Measurements from ENCODE around the gene QPRT.
A peak's percentile ranks its signal among the peaks of the same experiment; 100 is the strongest.
"Not testable (repeated sequence)": the region's sequence is repeated elsewhere in the genome, so short reads cannot be mapped to it uniquely, and the experiment has no call there.

QPRT gene

DNA sequence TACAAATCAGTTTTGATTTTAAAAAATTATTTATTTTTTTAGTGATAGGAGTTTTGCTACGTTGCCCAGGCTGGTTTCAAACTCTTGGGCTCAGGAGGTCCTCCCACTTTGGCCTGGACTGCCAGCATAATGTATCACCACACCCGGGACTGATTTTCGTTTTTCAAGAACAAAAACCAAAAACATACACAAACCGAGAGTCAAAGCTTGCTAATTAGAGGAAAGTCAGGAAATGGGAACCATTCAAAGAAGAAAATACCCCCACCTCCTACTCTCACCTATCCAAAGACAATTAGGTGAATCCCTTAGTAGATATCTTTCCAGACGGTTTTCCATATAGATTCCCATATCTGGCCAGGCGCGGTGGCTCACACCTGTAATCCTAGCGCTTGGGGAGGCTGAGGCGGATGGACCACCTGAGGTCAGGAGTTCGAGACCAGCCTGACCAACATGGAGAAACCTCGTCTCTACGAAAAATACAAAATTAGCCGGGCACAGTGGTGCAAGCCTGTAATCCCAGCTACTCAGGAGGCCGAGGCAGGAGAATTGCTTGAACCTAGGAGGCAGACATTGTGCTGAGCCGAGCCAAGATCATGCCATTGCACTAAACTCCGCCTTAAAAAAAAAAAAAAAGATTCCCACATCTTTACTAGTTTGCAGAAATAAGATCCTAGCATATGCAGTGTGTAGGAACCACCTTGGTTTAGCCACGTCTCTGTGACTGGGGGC lies 16.8 kb upstream of the QPRT start:
- DNase-seq: no peak

GRCh38 chr16:29662729-29663015 lies 16.3 kb upstream of the QPRT start:
- no peak for DNase-seq

- DNase-seq: no peak
These were observed 15.8 kb upstream of the QPRT start, which contains the start of gene SPN for GRCh38 chr16:29663016-29663806. SPN (plus strand) TSS chr16:29663247; CDS start chr16:29663729, 482 bp downstream.

GRCh38 chr16:29663807-29664090 lies 15.2 kb upstream of the QPRT start:
- no peak for DNase-seq

DNA sequence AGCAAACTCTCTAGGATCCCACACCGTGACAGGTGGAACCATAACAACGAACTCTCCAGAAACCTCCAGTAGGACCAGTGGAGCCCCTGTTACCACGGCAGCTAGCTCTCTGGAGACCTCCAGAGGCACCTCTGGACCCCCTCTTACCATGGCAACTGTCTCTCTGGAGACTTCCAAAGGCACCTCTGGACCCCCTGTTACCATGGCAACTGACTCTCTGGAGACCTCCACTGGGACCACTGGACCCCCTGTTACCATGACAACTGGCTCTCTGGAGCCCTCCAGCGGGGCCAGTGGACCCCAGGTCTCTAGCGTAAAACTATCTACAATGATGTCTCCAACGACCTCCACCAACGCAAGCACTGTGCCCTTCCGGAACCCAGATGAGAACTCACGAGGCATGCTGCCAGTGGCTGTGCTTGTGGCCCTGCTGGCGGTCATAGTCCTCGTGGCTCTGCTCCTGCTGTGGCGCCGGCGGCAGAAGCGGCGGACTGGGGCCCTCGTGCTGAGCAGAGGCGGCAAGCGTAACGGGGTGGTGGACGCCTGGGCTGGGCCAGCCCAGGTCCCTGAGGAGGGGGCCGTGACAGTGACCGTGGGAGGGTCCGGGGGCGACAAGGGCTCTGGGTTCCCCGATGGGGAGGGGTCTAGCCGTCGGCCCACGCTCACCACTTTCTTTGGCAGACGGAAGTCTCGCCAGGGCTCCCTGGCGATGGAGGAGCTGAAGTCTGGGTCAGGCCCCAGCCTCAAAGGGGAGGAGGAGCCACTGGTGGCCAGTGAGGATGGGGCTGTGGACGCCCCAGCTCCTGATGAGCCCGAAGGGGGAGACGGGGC lies 14.7 kb upstream of the QPRT start:
- DNase-seq: peak in 1 of 58 donors; percentile 6

DNA sequence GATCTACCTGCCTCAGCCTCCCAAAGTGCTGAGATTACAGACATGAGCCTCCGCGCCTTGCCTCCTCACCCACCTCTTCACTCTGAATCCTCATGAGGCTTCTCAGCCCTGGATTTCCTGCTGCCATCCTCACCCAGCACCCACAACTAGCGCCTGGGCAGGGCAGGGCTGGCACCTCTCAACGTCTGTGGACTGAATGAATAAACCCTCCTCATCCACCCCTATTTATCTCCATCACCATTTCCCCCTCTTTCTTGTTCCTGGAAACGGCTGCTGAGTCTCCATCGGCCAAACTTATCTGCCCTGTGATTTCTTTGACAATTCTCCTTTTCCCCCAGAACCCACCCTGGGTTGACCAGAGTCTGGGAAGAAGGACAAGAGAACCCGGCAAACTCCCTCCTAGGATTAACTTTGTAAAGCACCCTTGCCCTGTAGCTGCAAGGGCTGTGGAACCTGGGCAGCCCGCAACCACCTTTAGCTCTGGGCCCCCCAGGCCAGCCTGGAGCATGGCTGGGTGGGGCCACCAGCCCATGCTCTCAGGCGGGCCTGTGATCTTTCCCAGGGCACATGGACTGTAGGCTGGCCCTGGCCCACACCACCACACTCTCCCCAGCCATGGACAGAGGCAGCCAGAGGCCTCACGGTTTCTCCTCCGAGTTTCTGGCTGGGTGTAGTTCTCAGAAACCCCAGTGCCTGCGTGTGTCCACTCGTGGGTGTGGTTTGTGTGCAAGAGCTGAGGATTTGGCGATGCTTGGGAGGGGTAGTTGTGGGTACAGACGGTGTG lies 13.5 kb upstream of the QPRT start:
- DNase-seq: no peak

DNA sequence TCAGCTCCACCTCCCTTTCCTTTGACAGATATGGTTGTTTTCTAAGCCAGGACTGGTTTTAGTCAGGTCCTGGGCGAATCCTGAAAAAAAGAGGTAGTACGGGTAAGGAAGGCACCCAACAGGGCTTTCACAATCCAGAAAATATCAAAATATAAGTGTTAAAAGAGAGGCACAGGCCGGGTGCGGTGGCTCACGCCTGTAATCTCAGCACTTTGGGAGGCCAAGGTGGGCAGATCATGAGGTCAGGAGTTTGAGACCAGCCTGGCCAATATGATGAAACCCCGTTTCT lies 11.7 kb upstream of the QPRT start:
- DNase-seq: not testable (repeated sequence)

GRCh38 chr16:29667755-29668154 lies 11.2 kb upstream of the QPRT start:
- DNase-seq: no peak

DNA sequence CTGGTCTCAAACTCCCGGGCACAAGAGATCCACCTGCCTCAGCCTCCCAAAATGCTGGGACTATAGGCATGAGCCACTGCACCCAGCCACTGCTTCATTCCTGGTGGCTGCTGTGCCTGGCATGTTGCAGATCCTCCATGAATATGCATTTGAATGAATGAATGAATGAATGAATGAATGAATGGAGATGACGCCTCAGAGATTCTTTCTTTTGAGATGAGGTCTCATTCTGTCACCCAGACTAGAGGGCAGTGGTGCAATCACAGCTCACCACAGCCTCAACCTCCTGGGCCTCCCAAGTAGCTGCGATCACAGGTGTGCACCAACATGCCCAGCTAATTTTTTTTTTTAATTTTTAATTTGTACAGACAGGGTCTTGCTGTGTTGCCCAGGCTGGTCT lies 10.7 kb upstream of the QPRT start:
- no peak for DNase-seq

DNA sequence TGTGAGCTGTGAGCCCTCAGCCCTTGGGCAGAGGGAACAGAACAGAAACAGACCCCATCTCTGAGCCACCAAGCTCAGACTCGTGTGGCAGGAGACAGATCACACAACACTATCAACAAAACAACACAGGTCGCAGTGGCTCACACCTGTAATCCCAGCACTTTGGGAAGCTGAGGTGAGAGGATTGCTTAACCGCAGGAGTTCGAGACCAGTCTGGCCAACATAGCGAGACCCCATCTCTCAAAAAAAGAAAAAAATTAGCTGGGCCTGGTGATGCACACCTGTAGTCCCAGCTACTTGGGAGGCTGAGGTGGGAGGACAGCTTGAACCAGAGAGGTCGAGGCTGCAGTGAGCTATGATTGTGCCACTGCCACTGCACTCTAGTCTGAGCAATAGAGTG lies 5.5 kb upstream of the QPRT start:
- DNase-seq: no peak

GRCh38 chr16:29674188-29674587 lies 4.8 kb upstream of the QPRT start:
- DNase-seq: peak in 57 of 58 donors; percentile 15 to 90 (median 67)

DNA sequence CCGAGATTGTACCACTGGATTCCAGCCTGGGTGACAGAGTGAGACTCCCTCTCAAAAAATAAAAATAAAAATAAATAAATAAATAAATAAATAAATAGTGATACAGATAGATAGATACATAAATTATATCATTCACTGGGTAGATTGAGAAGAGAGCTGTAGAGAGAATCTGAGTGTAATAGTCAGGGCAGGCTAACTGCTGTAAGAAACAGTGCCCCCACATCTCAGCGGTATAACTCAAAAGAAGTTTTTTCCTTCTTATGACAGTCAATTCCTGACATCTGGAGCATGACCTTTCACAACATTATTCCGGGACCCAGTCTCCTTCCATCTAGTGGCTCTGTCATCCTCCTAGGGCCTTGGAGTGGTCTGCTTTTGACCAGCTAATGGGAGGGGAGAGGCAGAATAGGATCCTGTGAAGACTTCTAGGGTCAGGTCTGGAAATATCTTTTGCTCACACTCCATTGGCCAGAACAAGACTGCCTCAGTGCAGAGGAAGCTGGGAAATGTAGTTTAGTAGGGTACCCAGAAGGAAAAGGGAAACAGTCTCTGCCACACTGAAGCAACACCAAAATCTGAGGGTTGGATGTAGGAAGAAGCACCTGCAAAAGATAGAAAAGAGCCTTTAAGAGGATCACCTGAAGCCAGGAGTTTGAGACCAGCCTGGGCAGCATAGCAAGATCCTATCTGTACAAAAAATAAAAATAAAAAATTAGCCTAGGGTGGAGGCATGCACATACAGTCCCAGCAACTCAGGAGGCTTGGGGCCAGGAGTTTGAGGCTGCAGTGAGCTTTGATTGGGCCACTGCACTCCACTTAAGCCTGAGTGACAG lies 3.0 kb upstream of the QPRT start:
- peak in 5 of 58 donors; percentile 4 to 47 (median 21) for DNase-seq

GRCh38 chr16:29676989-29677785 lies 1.8 kb upstream of the QPRT start:
- no peak for DNase-seq

GRCh38 chr16:29680180-29680598 lies 1.2 kb downstream of the QPRT start:
- no peak for DNase-seq

- peak in 5 of 58 donors; percentile 16 to 56 (median 20) for DNase-seq
These were observed 4.6 kb downstream of the QPRT start for GRCh38 chr16:29683543-29684090.

DNA sequence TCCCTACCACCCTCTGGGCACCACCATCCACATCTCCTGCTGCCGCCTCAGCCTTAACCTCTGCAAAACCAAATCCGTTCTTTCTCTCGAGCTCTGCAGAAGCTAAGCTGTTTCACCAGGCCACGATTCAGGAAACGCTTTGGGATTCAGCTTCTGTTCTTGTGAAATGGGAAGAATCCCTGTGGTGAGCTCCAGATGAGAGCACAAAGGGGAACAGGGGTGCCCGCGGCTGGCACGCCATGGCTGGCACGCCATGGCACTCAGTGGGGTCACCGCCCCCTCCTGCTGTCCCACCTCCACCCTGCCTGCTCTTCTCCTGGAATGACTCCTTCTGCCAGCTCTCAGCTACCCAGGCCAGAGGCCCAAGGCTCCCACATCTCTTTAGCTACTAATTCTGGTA lies 5.7 kb downstream of the QPRT start:
- DNase-seq: no peak

DNA sequence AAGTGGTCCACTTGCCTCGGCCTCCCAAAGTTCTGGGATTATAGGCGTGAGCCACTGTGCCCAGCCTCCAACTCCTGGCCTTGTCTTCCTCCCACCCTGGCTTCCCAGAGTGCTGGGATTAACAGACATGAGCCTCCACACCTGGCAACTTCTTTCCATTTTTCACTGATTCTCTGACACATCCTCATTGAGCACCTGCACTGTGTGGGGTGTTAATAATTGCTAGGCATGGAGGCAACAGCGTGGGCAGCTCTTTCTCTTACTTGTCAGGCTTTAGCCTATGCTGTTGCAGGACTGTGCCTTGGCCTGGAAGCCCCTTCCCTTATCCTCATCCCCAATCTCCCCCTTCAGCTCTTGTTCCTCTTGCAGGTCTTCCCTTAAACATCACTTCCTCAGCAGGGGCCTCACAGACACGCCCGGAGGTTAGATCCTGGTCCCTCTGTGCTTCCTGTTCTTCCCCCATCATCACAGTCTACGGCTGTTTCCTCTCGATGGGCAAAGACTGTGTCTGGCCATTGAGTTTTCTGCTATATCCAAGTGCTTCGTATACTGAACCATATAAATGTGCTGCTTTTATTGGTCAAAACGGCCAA lies 7.9 kb downstream of the QPRT start:
- no peak for DNase-seq

DNA sequence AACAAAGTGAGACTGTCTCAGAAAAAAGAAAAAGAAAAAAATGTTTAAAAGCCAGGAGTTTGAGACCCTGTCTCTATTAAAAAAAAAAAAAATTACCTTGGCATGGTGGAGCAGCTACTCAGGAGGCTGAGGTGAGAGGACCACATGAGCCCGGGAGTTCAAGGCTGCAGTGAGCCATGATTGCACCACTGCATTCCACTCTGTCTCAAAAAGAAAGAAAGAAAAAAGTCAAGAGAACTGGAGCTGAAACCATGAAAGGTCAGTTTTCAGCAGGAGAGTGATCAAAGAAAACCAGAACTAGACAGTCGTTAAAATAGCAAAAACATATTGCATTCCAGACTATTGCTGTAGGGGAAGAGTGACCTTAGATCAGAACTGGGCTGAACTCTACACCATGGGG lies 8.8 kb downstream of the QPRT start:
- no peak for DNase-seq

GRCh38 chr16:29688172-29688571 lies 9.2 kb downstream of the QPRT start:
- DNase-seq: no peak

Measured in anterior cingulate cortex (tissue), 58 donors.